AG09309 (cell line): ENCODE data around the gene NUP50.

Experiments
- DNase-seq: peaks from one replicate; pipeline ENCODE4 v3.0.0-alpha.2; 2010; ENCODE audit warnings: low read depth
- H3K4me3 ChIP-seq: 2 replicates; pipeline ENCODE4 v1.5.1; 2011; ENCODE audit warnings: mild to moderate bottlenecking, low read depth, low read length, moderate library complexity; ENCODE audit not compliant: control insufficient read depth
- TF ChIP-seq, protein P1 (sequence below): IDR thresholded peaks from 2 replicates; pipeline ENCODE4 v1.5.1; 2011; ENCODE audit warnings: mild to moderate bottlenecking, low read depth, low read length, inconsistent platforms; ENCODE audit not compliant: insufficient read depth, control insufficient read depth; ENCODE audit errors: missing control alignments

NUP50 gene

DNA sequence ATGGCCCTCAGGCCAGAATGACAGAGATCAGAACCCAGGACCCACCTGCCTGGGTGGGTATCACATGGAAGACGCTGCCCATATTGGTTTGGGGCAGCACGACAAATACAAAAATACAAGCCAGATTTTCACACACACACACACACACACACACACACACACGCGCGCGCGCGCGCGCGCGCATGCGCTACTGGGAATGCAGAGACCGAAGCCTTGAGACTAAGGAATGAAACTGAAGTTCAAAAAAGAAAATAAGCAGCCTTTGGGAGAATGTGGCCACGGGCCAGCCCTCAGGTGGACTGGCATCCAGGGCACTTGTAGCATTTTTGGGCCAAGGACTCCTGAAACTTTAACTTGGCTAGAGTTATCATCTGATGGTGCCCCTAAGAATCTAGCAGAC, 21.3 kb upstream of the NUP50 start:
- no peak for DNase-seq
- H3K4me3 ChIP-seq, result no peak overlapping the region
- TF ChIP-seq, protein P1, sequence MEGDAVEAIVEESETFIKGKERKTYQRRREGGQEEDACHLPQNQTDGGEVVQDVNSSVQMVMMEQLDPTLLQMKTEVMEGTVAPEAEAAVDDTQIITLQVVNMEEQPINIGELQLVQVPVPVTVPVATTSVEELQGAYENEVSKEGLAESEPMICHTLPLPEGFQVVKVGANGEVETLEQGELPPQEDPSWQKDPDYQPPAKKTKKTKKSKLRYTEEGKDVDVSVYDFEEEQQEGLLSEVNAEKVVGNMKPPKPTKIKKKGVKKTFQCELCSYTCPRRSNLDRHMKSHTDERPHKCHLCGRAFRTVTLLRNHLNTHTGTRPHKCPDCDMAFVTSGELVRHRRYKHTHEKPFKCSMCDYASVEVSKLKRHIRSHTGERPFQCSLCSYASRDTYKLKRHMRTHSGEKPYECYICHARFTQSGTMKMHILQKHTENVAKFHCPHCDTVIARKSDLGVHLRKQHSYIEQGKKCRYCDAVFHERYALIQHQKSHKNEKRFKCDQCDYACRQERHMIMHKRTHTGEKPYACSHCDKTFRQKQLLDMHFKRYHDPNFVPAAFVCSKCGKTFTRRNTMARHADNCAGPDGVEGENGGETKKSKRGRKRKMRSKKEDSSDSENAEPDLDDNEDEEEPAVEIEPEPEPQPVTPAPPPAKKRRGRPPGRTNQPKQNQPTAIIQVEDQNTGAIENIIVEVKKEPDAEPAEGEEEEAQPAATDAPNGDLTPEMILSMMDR, result no peak

DNA sequence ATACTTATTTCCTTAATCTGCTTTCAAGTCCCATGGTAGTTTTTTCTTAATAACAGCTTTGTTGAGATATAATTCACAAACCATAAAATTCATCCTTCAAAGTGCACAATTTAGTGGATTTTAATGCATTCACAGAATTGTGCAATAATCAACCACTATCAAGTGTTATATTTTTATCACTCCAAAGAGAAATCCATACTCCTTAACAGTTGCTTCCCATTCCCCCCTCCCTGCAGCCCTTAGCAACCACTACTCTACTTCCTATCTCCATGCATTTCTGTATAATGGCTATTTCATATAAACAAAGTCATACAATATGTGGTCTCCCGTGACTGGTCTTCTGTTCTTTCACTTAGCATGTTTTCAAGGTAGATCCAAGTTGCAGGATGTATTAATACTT, 18.8 kb upstream of the NUP50 start:
- no peak overlapping the region for H3K4me3 ChIP-seq
- TF ChIP-seq, protein P1, result no peak
- no peak for DNase-seq

DNA sequence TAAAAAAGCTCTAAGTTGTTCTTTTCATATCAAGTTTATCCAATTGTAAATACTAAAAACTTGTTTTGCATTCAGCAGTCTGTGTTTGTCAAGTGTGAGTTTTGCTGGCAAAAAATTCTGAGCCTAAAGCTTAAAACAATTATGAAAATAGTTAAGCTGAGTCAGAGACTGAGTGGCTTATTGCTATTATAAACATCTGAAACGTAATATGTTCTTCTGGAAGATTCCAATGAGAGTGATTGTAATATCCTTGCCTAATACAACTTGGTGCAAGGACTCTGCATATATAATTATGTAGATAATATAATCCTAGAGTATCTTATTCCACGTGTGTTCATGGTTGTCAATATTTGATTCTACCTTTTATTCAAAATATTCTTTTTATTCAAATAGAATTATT, 14.1 kb upstream of the NUP50 start:
- H3K4me3 ChIP-seq, result no peak overlapping the region
- no peak for DNase-seq
- TF ChIP-seq, protein P1, result no peak

DNA sequence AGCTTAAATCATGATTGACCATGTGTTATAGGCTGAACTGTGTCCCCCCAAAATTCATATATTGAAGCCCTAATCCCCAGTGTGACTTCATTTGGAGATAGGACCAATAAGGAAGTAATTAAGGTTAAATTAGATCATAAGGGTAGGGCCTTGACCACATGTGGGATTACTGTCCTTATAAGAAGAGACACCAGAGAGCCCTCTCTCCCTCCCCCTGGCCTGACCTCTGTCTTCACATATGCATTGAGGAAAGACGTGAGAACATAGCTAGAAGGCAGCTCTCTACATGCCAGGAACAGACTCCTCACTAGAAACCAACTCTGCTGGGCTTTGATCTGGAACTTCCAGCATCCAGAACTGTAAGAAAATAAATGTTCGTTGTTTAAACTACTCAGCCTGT, 13.6 kb upstream of the NUP50 start:
- DNase-seq, result no peak
- TF ChIP-seq, protein P1, result no peak
- no peak overlapping the region for H3K4me3 ChIP-seq

DNA sequence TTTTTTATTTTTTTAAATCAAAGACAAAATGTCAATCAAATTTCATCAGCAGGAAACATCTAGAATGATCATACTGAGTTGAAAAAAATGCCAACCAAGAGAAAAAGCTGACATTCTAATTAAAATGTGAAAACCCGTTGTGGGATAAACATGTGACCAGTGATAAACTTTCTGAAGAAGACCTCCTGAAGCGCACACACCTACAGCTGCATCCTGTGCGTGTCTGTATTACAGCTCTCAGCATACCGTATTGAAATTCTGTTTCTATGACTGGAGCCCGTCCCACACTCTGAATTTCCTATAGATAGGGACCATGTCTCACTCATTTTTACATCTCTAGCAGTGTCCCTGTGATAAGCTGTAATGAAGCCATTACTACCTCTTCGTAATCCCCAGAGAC, 12.2 kb upstream of the NUP50 start:
- DNase-seq, result no peak
- TF ChIP-seq, protein P1, result no peak
- no peak overlapping the region for H3K4me3 ChIP-seq

DNA sequence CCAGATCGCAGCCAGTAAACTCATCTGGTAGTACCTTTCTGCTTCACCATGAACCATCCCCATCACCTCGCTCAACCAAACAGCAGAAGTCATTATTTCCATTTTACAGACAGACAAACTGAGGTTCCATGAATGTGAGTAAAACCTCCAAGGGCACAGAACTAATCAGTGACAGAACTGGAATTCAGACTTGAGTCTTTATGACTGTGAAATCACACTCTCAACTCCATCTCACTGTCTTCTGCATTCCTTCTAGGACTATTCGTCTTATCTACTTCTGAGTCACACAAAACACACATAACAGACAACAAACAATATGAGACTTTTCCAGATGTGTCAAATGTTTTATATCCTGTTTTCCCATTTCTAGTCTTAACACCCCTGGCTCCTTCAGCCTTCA, 9.3 kb upstream of the NUP50 start:
- no peak overlapping the region for H3K4me3 ChIP-seq
- TF ChIP-seq, protein P1, result no peak

More for the DNA sequence above, 9.3 kb upstream of the NUP50 start:
- DNase-seq, result peak; percentile 50
